SH-SY5Y (cell line): ENCODE data around the gene CHID1.

Source experiments
- GATA2 ChIP-seq: IDR thresholded peaks from 2 replicates; pipeline ENCODE4 v1.6.1; 2011; ENCODE audit warnings: mild to moderate bottlenecking, low read depth, low read length
- GATA3 ChIP-seq: IDR thresholded peaks from 2 replicates; pipeline ENCODE4 v1.6.1; 2011; ENCODE audit warnings: low read depth, mild to moderate bottlenecking, low read length, moderate library complexity

CHID1 gene

GRCh38 chr11:849951-850774, 60.4 kb downstream of the CHID1 start:
- TF ChIP-seq GATA2, result no peak
- no peak for TF ChIP-seq GATA3

DNA sequence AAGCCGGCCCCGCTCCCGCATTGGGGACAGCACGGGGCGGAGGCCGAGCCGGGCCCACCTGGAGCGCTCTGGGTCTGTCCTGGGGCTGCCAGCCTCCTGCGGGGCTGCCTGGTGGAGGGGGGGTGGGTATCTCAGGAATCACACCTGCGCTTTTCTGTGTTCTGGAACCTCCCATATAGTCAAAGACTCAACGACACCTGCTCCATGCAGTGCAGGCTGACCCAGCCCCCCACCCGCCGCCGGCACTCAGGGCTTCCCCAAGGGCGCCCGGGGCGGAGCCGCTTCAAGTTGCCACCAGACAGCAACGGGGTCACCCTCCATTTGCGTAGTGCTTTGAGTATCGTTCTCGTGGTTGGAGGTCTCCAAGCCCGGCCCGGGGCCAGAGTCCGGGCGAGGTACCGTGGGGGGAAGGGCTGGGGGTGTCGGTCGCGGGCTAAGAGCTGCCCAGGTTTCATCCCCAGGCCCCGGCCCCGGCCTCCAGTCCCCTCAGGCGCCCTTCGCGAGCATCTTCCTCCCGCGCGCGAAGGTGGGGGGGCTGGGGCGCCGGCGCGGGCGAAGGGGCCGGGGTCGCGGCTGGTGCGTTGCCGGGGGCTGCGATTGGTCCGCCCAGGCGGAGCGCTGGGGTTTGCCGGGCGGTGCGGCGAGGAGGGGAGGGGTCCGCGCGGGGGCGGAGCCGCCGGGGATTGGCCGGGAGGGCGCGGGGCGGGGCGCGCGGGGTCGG, 61.3 kb downstream of the CHID1 start:
- no peak for TF ChIP-seq GATA2
- TF ChIP-seq GATA3, result no peak

DNA sequence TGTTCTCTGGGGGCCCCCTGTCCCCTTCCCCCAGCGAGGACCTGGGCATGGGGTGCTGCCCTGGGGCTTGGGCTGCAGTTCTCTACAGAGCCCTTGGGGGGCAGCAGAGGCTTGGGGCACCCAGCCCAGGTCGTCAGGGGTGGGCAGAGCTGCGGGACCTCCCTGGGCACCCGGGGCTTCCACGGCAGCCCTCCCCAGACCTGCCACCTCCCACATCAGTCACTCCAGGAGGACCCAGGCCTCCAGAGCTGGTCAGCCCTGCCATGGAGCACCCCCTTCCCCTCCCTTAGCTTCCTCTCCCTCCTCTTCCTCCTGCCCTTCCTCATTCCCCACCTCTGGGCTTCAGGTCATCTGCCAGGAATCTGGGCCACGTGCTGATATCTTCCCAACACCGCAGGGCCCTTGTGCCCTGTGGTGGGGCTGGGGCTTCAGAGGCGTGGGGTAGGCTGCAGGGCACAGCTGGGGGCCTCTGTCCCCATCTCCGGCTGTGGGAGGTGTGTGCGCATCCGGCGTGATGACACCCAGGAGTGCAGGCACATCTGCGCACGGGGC, 62.2 kb downstream of the CHID1 start:
- no peak for TF ChIP-seq GATA3
- no peak for TF ChIP-seq GATA2

DNA sequence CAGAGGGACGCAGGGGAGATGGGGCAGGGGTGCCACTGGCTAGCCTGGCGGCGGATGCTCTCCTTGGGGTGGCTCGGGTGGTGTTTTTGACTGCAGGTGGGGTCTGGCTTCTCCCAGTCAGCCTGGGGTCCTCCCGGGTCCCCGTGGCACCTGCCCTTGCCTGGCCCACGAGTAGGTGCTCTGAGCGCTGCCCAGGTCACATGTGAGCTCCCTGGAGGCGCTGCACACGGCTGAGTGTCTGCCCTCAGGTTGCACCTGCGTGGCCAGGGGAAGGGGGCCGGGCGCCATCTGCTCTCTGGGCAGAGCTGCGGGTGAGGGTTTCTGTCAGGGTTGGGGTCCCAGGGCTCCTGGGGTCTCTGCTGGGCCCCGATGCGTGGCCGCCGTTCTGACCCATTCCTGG, 62.7 kb downstream of the CHID1 start:
- no peak for TF ChIP-seq GATA2
- no peak for TF ChIP-seq GATA3

DNA sequence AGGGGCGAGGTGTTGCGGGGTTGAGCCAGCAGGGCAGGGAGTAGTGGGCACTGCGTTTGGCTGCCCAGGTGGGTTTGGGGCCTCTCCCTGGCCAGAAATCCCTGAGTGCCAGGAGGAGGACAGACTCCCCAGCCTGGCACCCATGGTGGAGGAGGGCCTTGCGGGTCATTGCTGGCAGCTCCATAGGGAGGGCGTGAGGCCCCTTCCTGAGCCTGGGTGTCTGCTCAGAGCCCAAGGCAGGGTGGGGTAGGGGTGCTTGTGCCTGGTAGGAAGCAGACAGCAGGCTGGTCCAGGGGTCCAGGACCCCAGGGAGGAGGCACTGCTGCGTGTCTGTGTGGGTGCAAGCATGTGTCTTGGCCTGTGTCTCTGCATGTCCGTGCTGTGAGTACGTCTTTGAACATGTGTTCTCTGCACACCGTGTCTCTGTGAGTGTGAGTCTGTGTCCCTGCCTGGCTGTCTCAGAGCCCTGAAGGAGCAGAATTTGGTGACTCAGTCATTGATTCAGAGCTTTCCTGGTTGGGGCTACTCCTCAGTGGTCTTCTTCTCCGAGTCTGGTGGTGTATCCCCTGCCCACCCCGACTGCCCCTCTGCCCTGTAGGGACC, 64.0 kb downstream of the CHID1 start:
- no peak for TF ChIP-seq GATA3
- TF ChIP-seq GATA2, result no peak

DNA sequence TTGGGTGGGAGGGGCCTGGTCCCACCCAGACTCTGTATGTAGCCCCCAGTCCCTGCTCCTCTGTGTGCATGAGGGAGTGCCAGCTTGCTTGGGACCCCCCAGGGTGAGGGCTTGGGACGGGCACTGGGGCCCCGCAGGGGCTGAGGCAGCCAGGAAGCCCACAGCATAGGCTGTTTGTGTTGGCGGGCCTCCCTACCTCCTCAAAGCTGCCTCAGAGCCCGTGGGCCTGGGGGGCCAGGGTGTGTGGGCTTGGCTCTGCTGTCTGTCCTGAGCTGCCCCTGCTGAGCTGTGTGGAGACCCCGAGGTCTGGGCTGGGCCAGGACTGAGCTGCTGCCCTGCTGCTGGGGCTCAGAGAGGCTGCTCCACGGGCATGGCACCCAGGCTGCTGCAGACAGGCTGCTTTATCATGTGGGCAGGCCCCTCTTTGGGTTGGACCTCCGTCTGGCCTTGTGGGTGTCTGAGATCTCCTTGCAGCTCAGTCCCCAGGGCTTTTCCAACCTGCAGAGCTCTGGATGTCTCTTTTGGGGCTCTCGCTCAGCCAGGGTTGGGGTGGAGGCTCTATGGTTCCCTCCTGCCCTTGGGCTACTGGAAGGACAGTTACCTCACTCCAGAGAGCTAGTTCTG, 64.6 kb downstream of the CHID1 start:
- TF ChIP-seq GATA3 (no peak), GATA2 (no peak)

DNA sequence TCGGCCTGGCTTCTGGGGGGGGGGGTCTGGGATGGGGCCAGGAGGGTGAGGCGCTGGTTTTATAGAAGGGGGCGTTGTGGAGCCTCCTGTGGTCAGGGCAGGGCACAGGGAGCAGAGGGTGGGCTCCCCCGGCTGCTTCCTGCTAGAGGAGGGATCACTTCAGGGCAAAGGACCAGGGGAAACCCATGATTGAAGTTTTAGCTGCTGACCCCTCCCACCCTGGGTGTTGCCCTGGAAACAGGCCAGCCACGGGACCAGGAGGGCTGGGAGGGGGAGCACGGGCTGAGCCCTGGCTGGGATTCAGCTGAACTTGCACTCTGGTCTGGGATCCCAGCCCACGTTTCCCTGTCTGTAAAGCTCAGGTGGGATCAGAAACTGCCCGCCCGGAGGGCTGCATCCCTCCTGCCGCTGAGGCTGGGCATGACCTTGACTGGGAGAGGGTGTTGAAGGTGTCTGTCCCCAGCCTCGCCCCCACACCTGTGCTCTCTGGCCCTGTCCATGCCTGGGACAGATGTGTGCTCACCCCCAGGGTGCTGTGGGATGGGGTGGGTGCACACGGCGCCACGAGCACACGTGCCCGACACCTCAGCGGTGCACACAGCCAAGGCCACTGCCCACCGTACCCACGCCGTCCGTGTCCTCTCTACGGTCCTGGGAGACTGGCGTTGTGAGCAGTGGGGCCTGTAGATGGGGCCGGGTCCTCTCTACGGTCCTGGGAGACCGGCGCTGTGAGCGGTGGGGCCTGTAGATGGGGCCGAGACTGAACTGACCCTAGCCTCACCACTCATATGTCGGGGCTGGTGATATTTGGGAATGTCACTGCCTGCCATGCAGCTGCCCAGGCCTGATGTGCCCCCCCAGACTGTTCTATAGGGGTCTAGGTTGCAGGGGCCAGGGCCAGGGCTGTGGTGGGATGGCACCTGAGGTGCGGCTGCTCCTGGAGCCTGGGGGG, 65.6 kb downstream of the CHID1 start:
- TF ChIP-seq GATA2 (no peak), GATA3 (no peak)

DNA sequence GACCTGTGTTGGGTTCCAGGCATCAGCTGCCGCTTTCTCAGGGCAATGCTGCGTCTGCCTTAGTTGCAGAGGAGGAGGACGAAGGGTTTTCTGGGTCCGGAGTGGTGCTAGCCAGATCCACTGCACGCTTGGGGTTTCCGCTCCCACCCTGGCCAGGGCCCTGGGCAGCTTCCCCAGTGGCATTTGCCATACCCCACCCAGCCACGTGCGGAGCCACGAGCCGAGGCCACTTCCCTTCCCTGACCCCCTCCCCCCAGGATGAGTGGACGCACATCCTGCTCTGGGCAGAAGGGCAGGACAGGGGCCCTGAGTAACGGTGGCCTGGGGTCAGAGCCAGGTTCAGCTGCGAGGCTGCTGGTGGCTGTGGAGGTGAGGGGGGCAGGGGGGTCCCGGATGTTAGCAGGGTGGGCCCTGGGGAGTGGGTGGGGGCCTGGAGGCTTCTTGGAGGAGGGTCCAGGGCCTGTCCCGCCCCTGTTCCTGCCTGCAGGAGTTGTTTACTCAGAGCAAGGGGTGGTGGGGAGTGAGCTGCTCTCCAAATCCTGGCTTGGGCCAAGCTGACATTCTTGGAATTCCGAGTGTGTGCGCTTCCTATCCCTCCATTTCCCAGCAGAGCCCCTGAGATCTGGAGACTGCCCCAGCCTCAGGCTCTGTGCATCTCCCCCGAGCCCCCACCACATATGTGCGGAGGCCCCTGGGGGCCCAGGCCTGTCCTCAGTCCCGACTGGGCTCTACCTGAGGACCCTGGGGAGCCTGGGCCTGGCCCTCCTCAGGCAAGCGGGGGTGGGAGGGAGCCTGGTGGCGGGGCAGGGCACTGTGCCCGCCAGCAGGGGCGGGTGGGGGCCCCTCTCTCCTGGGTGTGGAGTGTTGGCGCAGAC, 66.6 kb downstream of the CHID1 start:
- no peak for TF ChIP-seq GATA3
- no peak for TF ChIP-seq GATA2

DNA sequence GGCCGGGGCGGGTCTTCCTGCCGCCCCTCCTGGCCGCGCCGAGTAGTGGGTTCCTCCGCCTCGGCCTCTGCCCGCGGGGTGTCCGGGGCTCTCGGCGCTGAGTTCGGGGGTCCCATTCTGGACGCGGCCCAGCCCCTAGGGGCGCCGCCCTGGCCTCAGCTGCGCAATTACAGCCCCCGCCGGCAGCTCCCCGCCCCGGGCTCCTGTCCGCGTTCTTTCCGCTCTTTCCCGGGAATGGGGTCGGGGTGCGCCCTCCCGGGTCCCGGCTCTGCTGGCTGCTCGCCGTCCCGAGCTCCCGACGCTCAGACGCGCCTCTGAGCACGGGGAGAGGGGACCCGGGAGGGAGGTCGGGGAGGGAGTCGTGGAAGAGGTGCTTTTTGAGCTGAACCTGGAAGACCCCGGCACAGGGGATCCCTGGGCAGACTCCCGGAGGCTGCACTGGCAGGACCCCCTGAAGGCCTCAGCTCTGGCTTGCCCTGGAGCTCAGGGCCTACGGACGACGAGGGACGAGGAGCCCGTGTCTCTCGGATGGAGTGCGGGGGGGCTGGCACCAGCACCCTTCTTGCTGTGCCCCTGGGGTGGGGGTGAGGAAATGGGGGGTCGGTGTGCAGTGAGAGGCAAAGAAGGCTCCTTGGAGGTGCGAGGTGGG, 67.4 kb downstream of the CHID1 start:
- TF ChIP-seq GATA3 (no peak), GATA2 (no peak)

- TF ChIP-seq GATA2, result no peak
- TF ChIP-seq GATA3, result no peak
These were observed 68.1 kb downstream of the CHID1 start, which contains the start of the genes POLR2L and TSPAN4 for GRCh38 chr11:842370-843002. Gene POLR2L, minus strand, starts transcription at chr11:842529. Its CDS starts 21 bp downstream, at chr11:842508. Gene TSPAN4, plus strand, starts transcription at chr11:842852. Its CDS starts 7,453 bp downstream, at chr11:850305.

DNA sequence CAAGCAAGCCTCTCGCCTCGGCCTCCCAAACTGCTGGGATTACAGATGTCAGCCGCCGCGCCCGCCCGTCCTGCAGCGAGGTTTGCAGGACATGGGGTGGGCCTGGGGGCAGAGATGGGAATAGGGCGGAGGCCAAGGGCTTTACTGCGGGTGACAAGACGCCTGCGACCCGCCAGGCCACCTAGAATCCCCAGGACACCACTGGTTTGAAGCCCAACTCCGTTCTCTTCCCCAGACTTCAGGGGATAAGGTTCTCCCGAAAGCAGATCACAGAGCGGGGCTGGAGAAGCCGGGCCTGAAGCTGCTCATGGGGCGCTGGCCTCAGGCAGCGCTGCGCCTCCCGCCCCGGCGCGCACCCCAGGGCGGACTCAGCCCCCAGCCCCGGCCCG, 68.6 kb downstream of the CHID1 start:
- TF ChIP-seq GATA2 (no peak), GATA3 (no peak)
